GM21360 (cell line): ENCODE results near the gene HP.

ENCODE experiments used
- ATAC-seq: cut with Tn5 transposase; IDR thresholded peaks from one replicate; pipeline ENCODE4 v1.9.1; 2021; ENCODE audit warnings: mild to moderate bottlenecking, moderate library complexity; ENCODE audit not compliant: unreplicated experiment

HP gene

GRCh38 chr16:72084445-72084844 lies 30.1 kb downstream of the HP start:
- ATAC-seq = no peak

DNA sequence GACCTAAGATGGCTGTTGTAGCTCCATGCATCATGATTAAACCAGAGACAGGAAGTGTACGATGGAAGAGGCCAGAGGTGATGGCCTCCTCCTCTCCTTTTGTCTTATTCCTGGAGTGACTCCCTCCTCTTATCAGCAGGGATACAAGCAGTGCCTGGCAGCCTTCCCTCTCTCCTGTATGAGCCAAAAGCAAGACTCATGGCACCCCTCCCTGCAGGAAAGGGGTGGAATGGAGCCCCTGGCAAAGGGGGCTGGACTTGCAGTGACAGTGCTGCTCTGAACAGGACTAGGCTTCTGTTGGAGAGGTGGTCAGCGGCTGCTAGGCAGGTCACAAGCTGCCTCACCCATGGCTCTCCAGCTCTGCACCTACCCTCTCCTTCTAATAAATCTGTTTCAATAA lies 30.7 kb downstream of the HP start:
- no peak for ATAC-seq

DNA sequence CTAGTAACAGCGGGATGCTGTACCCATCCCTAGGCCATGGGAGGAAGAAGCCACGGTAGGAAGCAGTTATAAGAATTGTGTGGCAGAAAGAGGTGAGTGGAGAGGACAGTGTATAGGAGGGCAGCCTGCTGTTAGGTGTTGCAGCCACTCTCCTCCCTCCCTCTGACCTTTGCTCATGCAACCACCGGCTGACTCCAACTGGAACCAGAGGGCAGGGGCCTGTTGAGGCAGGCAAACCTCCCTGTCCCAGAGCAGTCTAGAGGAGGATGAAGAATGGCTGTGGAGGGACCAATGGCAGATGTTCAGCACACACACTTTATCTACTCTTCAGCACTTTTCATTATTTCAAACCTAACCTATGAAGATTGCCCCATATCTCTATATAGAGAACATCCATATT lies 36.9 kb downstream of the HP start:
- ATAC-seq = no peak

DNA sequence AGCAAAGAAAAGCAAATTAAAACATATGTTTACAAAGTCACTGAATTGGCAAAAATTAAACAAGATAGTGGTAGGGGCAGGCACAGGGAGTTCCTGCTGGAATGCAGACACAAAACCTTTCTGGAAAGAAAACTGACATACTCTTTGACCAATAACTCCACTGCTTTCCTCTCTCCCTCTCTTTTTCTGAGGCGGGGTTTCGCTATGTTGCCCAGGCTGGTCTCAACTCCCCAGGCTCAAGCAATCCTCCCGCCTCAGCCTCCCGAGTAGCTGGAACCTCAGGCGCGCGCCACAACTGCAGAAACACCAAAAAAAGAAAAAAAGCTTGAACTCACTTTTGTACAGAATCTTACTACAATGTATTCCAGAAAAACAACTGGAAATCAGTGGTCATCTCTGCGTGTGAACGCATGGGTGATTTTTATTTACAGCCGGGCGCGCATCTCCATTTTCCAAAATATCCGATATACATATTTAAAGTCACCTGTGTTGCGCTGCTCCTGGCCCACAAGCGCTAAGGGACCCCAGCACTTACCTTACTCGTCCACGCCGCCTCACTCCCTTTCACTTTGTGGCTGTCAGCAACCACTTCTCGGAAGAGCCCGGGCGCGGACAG lies 38.6 kb downstream of the HP start:
- no peak for ATAC-seq

- ATAC-seq = peak; percentile 95
Measured at GRCh38 chr16:72093448-72094265, 39.4 kb downstream of the HP start, which contains the start of the genes DHX38 and TXNL4B. Gene DHX38 (plus strand): TSS chr16:72093847. CDS start chr16:72096158, 2,311 bp downstream. Gene TXNL4B (minus strand): TSS chr16:72093620. CDS start chr16:72090749, 2,871 bp downstream.

DNA sequence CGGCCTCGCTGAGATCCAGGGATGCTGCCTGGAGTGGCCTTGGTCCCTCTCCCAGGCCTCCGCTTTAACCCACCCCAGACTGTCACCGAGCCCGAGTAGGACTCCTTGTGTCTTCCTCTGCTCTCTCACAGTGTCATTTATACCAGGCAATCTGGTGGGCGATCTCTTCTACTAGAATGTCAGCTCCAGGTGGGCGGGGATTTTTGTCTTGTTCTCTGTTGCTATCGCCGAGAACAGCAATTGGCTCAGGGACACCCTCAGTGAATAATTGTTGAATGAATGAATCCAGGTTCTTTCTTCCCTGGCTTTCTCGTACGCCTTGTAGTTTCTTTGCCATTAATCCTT lies 39.9 kb downstream of the HP start:
- ATAC-seq = no peak

DNA sequence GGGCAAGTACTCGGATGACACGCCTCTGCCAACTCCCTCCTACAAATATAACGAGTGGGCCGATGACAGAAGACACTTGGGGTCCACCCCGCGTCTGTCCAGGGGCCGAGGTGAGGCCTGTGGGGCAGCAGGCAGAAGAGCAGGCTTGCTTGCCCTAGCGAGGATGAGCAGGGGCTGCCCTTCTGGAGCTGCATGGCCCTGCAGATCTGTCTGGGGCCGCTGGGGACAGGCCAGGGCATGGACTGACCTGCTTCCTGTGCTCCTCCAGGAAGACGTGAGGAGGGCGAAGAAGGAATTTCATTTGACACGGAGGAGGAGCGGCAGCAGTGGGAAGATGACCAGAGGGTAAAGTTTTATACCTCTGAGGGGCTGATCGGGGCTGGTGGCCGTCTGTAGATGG lies 44.6 kb downstream of the HP start:
- ATAC-seq = no peak

- no peak for ATAC-seq
Measured at GRCh38 chr16:72099377-72099818, 45.1 kb downstream of the HP start.

- no peak for ATAC-seq
Measured at GRCh38 chr16:72101195-72101594, 46.9 kb downstream of the HP start.

DNA sequence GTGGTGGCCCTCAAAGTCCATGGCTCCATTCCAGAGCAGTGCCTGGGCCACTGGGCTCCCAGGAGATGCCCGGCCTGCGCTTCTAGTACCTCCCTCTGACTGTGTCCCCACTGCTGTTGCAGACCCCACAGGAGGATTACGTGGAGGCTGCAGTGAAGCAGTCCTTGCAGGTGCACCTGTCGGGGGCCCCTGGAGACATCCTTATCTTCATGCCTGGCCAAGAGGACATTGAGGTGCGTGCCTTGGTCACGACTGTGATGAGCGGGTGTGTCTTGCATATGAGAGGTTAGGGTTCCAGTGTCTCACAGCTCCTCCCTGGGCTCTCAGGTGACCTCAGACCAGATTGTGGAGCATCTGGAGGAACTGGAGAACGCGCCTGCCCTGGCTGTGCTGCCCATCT lies 50.6 kb downstream of the HP start:
- ATAC-seq = no peak

DNA sequence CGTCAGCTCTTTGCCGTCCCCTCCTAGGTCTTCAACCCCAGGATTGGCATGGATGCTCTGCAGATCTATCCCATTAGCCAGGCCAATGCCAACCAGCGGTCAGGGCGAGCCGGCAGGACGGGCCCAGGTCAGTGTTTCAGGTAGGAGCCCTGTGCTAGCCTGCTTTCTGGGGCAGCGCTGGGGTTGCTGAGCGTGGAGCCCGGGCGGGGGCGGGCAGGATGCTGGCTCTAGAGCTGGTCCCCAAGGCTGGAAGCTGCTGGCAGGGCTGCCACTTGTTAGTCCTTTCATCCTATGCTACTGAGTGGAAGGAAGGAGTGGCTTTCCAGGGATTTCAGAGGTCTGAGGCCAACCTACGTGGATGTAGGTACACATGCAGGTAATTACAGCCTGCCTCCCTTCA lies 51.7 kb downstream of the HP start:
- no peak for ATAC-seq

- ATAC-seq = no peak
Measured at GRCh38 chr16:72107371-72107770, 53.1 kb downstream of the HP start.

DNA sequence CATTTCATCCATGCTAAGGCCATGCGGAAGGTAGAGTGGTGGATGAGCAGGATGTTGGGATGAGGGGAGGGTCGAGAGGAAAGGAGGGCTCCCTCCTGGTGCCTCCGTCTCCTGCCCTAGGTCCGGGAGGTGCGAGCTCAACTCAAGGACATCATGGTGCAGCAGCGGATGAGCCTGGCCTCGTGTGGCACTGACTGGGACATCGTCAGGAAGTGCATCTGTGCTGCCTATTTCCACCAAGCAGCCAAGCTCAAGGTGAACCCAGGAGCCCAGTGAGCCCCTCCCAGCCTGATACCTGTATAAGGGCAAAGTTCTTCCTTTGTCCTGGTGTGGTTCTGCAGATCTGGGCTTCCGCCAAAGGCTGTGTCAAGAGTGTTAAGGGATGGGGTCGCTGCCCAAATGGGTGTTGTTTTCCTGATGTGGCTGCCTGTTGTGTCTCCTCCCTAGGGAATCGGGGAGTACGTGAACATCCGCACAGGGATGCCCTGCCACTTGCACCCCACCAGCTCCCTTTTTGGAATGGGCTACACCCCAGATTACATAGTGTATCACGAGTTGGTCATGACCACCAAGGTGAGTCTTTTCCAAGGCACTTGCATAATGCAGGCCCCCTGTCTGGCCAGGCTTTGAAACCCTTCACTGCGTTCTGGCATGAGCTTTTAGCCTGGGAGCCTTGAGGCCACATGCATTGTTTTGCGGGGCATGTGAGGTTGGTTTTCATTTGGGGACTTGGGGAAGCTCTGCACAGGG lies 54.2 kb downstream of the HP start:
- ATAC-seq = no peak

DNA sequence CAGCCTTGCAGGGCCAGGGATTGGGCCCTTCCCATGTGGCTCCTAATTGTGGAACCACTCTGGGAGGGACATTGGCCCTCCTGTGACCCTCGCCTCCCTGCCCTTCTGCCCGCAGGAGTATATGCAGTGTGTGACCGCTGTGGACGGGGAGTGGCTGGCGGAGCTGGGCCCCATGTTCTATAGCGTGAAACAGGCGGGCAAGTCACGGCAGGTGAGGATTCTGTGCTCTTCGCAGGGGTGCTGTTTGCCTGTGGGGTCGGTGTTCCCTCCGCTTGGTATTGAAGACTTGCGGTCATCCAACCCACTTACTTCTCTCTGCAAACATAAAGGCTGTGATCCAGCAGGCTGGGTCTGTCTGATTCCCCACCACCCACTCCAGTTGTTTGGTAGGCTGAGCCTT lies 55.0 kb downstream of the HP start:
- no peak for ATAC-seq

GRCh38 chr16:72109966-72110530 lies 55.7 kb downstream of the HP start:
- no peak for ATAC-seq
